Right atrium auricular region (tissue), 2 donors: ENCODE data around the gene HGS. TPM values are rescaled to one million over a fixed set of nuclear protein-coding genes. Genes with fewer than 3 reads are reported as not detected.

Experiments
- DNase-seq: peaks from one replicate; pipeline ENCODE4 v3.0.0-alpha.2; 2019; ENCODE audit warnings: low spot score
- H3K27ac ChIP-seq, 2 donors: fragments of 200-600 bp; sonication (generic); 1 replicate in 1 of 2; 2 replicates in 1 of 2; pipeline ENCODE4 v1.5.1; 2016 to 2019
- H3K27me3 ChIP-seq, 2 donors: fragments of 200-600 bp; sonication (generic); one replicate each; pipeline versions ENCODE4 v1.5.1 to v1.6.0; 2017 to 2019
- H3K36me3 ChIP-seq: fragments of 200-600 bp; sonication (generic); one replicate; pipeline ENCODE4 v1.5.1; 2016
- H3K4me1 ChIP-seq, 2 donors: fragments of 200-600 bp; sonication (generic); one replicate each; pipeline versions ENCODE4 v1.5.1 to v1.6.0; 2017 to 2019
- H3K4me3 ChIP-seq, 2 donors: fragments of 200-600 bp; sonication (generic); 1 replicate in 1 of 2; 2 replicates in 1 of 2; pipeline ENCODE4 v1.5.1; 2017 to 2019; ENCODE audit warnings: mild to moderate bottlenecking in 1 of 2, moderate library complexity in 1 of 2
- H3K9me3 ChIP-seq, 2 donors: fragments of 200-600 bp; sonication (generic); one replicate each; pipeline ENCODE4 v1.5.1; 2019
- total RNA-seq, 2 donors: library from RNA; depleted of rRNA; stranded (reverse); fragments of >200 nt; gene quantifications; one replicate each; pipeline ENCODE4 v1.1.0, GENCODE V29; 2016
- TF ChIP-seq, protein P1 (sequence below), 2 donors: fragments of 200-600 bp; sonication (generic); IDR thresholded peaks; one replicate each; pipeline ENCODE4 v1.5.1; 2019; ENCODE audit warnings: antibody characterized with exemption in 2 of 2

The HGS gene
- total RNA-seq, 2 donors from 2014 or later: 33.7 to 59.5 TPM

DNA sequence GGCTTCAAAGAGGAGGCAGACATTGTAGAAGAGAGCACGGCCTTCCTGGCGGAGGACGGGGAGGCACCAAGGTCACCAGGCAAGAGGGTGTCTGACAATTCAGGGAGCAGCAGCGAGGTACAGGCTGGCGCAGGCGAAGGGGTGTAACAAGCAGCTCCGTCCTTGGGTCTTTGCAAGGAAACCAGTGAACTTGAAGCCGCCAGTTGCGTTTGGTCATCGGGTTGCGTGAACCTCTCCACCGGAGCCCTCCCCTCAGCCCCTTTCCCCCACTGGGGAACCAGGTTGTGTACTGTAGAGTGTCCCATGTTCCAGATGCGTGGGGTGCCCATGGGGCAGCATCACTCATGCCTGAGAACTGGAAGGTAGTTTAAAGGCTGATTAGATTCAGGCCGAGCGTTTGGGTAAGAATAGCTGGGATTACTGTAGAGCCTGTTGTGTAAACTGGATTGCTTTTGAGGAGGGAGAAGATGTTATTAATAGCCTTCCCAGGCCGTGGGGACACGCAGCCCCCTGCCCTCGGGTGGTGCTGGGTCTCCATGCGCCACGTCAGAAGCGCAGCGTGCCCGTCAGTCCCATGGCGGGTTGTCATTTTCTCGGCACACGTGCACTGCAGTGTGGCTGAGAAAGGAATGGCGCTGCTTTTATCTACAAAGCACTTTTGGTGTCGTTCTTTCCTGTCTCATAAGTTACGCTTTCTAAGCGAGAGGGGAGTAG is 21.9 kb downstream of the HGS start:
- Histone ChIP-seq H3K27me3 (no peaks in the 10 kb centered on the region), H3K4me1 (peaks cover 0 to 39% of the 10 kb centered on the region in 2 donors), H3K9me3 (no peaks in the 10 kb centered on the region), H3K27ac (no peak overlapping the region), H3K36me3 (peaks cover 50% of the 10 kb centered on the region), H3K4me3 (no peak overlapping the region)
- TF ChIP-seq, protein P1, sequence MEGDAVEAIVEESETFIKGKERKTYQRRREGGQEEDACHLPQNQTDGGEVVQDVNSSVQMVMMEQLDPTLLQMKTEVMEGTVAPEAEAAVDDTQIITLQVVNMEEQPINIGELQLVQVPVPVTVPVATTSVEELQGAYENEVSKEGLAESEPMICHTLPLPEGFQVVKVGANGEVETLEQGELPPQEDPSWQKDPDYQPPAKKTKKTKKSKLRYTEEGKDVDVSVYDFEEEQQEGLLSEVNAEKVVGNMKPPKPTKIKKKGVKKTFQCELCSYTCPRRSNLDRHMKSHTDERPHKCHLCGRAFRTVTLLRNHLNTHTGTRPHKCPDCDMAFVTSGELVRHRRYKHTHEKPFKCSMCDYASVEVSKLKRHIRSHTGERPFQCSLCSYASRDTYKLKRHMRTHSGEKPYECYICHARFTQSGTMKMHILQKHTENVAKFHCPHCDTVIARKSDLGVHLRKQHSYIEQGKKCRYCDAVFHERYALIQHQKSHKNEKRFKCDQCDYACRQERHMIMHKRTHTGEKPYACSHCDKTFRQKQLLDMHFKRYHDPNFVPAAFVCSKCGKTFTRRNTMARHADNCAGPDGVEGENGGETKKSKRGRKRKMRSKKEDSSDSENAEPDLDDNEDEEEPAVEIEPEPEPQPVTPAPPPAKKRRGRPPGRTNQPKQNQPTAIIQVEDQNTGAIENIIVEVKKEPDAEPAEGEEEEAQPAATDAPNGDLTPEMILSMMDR (IDR thresholded peaks at IDR 0.05): no peak
- no peak for DNase-seq

DNA sequence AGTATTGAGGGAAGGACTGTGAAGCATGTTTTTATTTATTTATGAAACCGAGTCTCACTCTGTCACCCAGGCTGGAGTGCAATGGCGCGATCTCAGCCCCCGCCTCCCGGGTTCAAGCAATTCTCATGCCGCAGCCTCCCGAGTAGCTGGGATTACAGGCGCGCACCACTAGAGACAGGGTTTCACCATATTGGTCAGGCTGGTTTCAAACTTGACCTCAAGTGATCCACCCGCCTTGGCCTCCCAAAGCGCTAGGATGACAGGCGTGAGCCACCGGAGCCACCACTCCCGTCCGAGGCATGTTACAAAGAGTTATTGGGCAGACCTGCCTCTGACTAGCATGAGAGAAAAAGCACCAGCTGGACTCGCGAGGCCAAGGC is 22.4 kb downstream of the HGS start:
- Histone ChIP-seq H3K9me3 (no peaks in the 10 kb centered on the region), H3K36me3 (peaks cover 44% of the 10 kb centered on the region), H3K4me3 (no peak overlapping the region), H3K4me1 (peaks cover 0 to 39% of the 10 kb centered on the region in 2 donors), H3K27me3 (no peaks in the 10 kb centered on the region), H3K27ac (no peak overlapping the region)
- DNase-seq: no peak
- TF ChIP-seq, protein P1 (IDR thresholded peaks at IDR 0.05): no peak

GRCh38 chr17:81706757-81707624 is 23.2 kb downstream of the HGS start:
- no peaks in the 10 kb centered on the region for H3K9me3 ChIP-seq
- no peak for DNase-seq
- H3K27ac ChIP-seq: no peak overlapping the region
- H3K4me3 ChIP-seq: no peak overlapping the region
- peaks cover 37% of the 10 kb centered on the region for H3K36me3 ChIP-seq
- H3K27me3 ChIP-seq: no peaks in the 10 kb centered on the region
- TF ChIP-seq, protein P1 (IDR thresholded peaks at IDR 0.05): no peak
- peaks cover 0 to 36% of the 10 kb centered on the region in 2 donors for H3K4me1 ChIP-seq

DNA sequence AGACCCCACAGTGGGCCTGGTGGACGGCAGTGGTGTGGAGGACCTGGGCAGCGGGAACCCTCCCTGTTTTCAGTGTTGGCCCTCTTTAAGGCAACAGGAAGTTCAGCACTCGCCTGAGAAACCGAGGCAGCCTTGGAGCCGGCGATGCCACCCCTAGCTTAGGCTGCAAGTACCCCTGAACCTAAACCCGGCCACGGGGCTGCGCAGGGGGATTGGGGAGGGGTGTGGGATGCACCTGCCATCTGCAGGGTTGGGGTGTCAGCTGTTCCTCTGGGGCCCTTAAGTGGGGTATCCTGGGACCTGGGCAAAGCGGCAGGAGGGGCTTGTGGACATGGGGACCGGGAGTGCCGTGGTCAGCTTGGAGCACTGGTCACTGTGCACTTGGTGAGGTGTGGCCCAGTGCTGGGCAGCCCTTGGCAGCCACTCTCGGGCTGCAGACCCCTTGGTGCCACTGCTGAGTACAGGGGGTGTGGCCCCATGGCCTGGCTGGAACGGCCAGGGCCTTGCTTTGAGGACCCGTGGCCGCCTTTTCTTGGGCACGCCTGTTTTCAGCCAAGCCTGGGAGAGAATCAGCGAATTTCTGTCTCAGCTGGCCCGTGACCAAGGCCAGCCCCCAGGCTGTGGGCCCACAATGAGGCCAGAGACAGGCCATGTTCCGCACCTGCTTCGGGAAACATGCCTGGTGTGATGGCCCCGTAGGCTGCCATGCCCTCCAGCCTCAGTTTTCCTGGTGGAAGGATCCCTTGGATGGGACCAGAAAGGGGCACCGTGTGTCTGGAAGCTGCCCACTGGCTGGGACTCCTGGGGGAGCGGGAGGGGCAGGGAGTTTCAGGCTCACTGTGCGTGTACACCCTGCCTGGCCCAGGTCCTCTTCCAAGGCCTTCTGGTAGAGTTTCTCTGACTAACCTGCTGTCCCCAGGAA is 24.2 kb downstream of the HGS start:
- no peaks in the 10 kb centered on the region for H3K27me3 ChIP-seq
- H3K36me3 ChIP-seq: peaks cover 37% of the 10 kb centered on the region
- no peaks in the 10 kb centered on the region for H3K9me3 ChIP-seq
- TF ChIP-seq, protein P1 (IDR thresholded peaks at IDR 0.05): no peak
- H3K4me3 ChIP-seq: no peak overlapping the region
- DNase-seq: no peak
- H3K27ac ChIP-seq: no peak overlapping the region
- H3K4me1 ChIP-seq: peaks cover 0 to 35% of the 10 kb centered on the region in 2 donors

DNA sequence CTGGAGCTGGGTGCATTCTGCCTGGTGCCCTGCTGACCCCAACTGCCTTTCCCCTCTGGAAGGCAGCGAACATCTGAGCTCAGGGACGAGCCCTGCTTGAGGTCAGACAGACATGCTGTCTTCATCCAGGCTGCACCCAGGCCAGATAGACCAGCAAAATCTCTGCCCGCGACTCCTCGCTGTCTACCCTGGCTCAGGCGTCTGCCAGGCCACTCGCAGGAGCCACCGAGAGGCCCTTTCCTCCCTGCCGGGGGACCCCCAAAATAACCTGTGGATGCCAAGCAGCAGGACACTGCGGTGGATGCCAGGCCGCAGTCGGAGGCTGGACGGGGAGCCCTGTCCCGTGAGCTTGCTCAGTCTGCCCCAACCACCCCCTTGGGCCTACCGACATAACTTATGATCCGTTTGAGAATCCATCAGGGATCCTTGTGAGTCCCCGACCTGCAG is 25.0 kb downstream of the HGS start:
- Histone ChIP-seq H3K27me3 (no peaks in the 10 kb centered on the region), H3K27ac (no peak overlapping the region), H3K4me1 (peaks cover 0 to 43% of the 10 kb centered on the region in 2 donors), H3K4me3 (no peak overlapping the region), H3K9me3 (no peaks in the 10 kb centered on the region), H3K36me3 (peaks cover 37% of the 10 kb centered on the region)
- DNase-seq: no peak
- TF ChIP-seq, protein P1 (IDR thresholded peaks at IDR 0.05): no peak
